ENCODE results near the gene CENPM. TPM values are rescaled to one million over a fixed set of nuclear protein-coding genes. Genes with fewer than 3 reads are reported as not detected.

Gene CENPM, protein sequence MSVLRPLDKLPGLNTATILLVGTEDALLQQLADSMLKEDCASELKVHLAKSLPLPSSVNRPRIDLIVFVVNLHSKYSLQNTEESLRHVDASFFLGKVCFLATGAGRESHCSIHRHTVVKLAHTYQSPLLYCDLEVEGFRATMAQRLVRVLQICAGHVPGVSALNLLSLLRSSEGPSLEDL
- polyA plus RNA-seq (ENCODE audit: insufficient read length in 4 of 4), result 10 to 100 TPM; 10.3 to 15.6 (median 11.6) TPM

DNA sequence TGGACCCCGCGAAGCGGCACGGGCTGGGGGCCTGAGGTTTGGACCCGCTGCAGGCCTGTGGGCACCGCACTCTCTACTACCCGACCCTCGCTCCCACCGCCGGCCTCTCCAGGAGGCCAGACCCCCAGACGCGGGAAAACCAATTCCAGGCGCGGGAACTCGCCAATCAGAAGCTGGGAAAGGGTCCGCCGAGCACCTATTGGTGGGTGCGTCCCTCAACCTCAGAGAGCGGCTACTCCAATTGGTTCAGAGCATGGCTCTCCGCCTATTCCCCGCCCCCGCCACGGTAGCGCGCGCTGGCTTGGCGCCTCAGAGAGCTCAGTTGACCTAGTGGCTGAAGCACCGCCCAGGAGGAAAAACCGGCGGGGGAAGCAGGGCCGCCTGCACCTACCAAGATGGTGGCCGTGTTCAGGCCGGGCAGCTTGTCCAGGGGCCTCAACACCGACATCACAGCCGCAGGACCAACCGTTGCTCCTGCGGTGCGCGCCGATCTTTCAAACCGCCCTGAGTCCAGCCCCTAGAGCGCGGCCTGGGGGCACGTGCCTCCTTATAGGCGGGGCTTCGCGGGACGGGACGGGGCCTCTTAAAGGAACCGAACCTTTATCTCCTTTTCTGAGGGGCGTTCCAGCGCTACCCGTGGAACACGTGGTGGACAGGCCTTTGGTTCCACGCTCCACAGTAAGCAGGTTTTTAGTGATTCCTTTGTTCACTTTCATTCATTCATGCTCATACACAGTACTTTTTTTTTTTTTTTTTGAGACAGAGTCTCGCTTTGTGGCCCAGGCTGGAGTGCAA lies at the start of gene CENPM:
Gene CENPM, minus strand, starts transcription at position 524 of the 795 bp plus-strand sequence. Its CDS starts 76 bp downstream, at position 448.
- DNase-seq (ENCODE audit: low read depth in 4 of 4, low spot score in 3 of 4), result peak; percentile 85 to 90 (median 88)

DNA sequence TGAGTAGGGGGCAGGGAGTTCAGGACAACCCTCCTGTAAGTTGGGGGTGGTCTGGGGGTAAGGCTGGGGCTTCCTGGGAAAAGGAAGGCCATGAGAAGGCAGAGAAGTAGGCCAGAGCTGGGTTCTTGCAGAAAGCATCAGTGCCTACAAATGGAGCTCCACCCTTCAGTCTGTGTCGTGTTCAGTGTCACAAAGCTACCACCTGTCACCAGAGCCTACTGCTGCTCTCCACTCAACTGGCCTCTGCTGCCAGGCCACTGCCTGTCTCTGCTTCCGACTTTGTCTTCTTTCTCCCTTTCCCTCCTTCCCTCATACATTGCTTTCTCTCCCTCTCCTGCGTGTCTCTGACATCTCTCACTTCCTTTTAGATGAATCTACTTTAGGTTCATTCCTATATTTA lies 48.3 kb upstream of the CENPM start:
- DNase-seq (ENCODE audit: low read depth in 4 of 4, low spot score in 3 of 4), result no peak

DNA sequence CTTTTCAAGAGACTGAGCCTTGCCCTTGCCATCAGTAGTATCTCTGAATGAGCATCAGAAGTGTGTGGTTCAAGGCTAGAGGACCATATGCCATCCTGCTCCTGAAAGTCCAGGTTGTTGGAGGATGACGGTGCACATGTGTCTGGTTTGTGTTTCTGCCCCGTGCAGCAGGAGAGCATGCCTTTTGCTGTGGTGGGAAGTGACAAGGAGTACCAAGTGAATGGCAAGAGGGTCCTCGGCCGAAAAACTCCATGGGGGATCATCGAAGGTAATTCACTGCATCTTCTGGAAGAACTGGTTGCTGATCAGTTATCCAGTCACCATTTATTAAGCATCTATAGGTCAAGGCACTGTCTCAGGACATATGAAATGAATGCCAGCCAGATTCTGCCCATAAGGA lies 45.5 kb upstream of the CENPM start:
- no peak for DNase-seq (ENCODE audit: low read depth in 4 of 4, low spot score in 3 of 4)

DNA sequence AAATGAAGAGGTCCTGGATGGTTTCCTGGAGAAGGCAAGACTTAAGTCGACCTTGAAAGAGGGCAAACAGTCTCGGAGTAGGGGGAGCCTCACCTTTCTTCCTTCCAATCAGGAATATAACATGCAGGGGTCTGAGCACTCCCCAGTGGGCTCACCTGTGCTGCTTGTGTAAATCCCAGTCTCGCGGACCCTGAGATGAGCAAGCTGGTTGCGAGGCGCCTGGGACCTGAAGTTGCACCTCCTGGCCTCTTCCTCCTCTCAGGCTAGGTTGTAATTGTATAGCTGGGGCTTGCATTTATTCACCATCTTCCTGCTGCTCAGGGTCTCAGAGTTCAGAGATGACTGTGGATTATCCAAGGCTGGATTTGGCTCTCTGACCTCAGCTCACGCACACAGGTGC lies 44.2 kb upstream of the CENPM start:
- DNase-seq (ENCODE audit: low read depth in 4 of 4, low spot score in 3 of 4), result no peak

DNA sequence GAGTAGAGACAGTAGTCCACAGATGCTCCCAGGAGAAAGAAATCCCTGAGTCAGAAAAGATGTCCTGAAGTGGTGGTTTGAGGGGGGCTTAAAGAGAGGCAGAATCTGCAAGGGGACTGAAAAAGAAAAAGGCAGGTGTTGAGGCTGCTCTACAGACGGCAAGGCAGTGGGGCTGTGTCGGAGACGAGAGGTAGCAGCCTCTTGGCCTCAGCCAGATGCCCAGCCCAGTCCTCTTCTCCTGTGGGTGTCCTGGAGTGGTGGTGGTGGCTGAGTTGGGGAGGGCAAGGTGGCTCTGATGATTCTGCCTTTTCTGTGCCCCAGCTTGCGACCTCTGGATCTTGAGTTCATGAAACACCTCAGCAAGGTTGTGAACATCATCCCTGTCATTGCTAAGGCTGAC lies 42.3 kb upstream of the CENPM start:
- no peak for DNase-seq (ENCODE audit: low read depth in 4 of 4, low spot score in 3 of 4)

DNA sequence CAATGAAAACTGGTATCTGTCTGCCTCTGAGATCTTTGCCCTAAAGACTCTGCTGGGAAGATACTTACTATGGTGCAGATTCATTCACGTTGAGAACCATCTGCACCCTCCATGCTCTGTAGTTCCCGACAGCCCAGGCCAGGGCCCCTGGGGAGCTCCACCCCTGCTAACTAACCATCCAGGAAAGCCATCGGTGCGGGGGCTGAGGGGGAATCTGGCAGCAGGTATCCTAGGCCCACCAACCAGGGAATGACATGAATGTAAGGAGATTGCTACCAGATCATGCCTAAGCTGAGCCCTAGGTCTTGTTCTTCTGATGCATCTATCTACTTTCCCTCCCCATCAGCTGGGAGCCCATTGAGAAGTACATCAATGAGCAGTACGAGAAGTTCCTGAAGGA lies 40.3 kb upstream of the CENPM start:
- no peak for DNase-seq (ENCODE audit: low read depth in 4 of 4, low spot score in 3 of 4)

DNA sequence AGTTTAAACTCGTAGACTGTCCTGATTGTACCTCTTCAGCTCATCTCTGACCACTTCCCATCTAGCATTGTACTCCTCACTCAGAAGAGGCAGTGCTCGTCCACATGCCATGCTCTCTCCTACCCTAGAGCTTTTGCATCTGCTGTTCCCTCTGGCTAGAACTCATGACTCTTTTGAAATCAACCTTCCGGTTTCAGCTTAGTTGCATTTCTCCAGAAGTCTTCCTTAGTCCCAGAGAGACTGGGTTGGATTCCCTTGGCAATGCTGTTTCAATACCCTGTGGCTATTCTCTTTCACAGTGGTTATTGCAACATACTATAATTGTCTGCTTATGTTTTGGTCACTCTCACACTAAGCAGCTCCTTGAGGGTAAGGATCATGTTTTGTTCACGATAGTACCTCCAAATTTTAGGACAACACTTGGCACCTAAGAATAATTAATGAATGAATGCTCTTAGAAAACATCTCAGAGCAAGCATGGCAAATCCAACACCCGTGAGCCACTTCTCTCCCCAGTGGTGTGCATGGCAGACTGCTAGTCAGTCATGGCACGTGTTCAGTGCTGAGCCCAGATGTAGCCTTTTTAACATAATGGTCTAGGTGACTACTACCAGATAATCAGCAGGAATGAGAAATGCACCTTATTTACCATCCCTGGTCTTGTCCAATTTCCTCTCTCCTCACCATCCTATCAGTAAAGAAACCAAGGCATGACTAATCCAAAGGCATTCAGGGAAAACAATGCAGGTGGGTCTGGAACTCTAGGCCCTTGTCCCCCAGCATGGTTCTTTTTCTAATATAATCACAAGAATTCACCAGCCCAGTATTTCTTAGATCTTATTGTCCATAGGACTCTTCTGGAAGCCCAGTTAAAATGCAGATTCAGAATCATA lies 36.8 kb upstream of the CENPM start:
- no peak for DNase-seq (ENCODE audit: low read depth in 4 of 4, low spot score in 3 of 4)

DNA sequence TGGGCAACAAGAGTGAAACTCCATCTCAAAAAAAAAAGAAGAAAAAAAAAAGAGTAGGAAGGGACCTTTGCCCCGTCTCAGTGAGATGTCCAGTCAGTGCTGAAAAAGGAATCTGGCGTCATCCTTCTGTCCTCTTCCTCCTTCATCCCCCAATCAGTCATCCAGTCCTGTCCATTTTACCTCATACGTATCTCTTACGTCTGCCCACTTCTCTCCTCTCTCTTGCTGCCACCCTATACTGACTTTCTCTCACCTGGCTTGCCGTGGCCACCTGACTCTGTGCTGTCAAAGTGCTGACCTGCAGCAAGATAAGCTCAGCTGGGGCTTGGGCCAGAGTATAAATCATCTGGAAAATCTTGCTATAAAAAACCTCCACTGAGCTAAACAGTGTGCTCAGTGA lies 35.9 kb upstream of the CENPM start:
- no peak for DNase-seq (ENCODE audit: low read depth in 4 of 4, low spot score in 3 of 4)

DNA sequence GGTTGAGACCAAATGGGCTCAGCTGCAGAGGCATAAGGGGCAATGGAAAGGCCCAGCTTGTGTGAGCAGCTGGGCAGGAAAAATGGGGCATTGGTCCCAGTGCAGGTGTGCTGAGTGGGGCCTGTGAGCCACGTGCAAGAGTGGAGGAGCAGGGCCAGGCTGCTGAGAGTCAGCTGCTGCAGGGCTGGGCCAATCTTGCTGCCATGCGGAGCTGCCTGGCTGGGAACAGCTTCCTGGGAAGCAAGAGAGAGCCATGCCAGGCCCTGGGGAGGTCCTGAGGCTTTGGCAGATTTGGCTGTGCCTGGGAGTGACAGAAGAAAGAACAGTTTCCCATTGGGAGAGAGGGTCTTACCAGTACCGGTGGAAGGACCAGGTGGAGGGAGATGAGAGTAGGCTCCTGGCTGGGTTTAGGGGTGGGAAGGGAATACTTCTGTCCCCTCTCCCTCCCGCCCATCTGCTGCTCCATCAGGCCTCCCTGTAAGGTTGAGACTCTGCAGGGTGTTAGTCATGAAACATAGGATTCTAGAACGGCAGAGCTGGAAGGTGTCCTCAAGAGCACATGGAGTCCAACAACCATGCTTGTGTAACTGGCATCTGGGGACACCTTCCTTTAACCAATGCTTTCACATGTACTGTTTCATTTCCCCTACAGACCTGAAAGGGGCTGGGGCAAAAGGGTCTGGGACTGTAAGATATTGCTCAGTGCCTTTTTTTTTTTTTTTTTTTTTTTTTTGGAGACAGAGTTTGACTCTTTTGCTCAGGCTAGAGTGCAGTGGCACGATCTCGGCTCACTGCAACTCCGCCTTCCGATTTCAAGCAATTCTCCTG lies 32.7 kb upstream of the CENPM start:
- no peak for DNase-seq (ENCODE audit: low read depth in 4 of 4, low spot score in 3 of 4)

DNA sequence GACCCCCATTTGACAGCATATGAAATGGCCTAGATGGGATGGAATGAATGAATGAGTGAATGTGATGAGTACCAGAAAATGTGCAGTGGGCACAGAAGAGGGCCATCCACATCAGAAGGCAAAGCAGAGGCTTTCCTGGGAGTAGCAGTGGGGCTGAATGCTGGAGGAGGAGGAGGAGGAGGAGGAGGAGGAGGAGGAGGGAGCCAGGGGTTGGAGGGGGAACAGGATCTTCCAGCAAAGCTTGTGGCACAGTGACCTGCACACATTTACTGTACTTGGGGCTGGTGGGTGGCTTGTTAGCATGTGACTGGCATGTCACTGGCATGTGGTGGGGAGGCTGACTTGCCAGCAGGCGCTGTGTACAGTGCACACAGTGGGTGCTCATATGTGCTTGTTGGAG lies 31.8 kb upstream of the CENPM start:
- DNase-seq (ENCODE audit: low read depth in 4 of 4, low spot score in 3 of 4), result no peak

DNA sequence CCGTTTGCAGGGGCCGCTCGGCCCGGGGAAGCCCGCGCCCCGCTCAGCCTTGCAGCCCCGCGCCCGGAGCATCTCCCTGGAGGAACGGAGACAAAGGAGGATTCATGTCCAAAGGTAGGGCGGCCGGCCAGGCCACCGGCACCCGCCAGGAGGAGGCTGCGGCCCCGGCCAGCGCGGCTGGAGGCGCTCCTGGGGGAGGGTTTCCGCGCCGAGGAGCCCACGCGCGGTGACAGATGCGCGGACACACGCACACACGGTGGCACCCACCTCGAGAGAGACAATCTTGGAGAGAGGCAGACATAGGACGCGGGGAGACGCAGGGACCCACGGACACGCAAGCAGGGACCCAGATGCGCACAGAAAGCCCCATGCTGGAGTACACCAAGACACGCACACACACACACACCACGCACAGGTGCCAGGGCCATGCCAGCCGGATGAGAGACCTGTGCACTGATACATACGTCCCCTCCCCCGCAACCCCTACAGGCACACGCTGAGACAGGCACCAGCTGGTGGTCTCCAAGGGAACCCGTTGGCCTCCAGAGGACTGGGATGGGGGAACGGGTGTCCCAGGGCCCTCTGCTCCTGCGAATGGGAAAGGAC lies 30.1 kb upstream of the CENPM start:
- DNase-seq (ENCODE audit: low read depth in 4 of 4, low spot score in 3 of 4), result peak in 1 of 4 donors; percentile 44

DNA sequence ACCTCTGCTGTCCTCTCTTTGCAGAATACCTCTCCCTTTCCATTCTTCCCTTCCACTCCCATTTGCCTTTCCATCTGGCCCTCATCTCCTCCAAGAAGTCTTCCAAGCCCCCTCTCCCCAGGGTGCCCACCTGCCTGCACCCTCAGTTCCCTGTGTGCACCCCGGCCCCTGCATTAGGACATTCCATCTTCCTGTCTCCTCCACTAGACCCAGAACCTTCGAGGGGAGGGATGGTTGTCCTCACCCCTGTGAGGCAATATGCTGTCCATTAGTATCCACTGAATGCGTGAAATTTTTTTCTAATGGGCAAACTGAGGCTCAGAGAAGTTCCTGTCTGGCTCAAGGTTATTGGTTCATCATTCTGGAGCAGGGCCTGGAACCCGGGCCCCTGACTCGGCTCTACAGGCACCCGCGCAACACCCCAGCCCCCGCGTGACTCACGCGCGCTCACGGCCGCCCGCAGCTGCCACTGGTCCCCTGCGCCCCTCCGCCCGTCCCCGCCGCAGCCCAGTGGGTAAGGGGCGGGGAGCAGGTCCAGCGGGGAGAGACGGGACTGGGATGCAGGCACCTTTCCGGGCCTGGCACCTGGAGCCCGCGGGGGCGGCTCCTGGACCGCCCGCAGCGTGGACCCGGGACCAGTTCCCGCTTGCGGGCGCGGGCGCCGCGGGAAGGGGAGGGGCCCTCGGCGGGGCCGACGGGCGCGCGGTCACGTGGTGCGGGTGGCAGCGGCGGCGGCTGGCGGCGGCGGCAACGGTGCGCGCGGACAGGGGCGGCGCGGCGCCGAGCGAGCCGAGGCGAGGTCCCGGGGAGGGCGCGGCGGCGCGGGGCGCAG lies 29.3 kb upstream of the CENPM start:
- no peak for DNase-seq (ENCODE audit: low read depth in 4 of 4, low spot score in 3 of 4)

DNA sequence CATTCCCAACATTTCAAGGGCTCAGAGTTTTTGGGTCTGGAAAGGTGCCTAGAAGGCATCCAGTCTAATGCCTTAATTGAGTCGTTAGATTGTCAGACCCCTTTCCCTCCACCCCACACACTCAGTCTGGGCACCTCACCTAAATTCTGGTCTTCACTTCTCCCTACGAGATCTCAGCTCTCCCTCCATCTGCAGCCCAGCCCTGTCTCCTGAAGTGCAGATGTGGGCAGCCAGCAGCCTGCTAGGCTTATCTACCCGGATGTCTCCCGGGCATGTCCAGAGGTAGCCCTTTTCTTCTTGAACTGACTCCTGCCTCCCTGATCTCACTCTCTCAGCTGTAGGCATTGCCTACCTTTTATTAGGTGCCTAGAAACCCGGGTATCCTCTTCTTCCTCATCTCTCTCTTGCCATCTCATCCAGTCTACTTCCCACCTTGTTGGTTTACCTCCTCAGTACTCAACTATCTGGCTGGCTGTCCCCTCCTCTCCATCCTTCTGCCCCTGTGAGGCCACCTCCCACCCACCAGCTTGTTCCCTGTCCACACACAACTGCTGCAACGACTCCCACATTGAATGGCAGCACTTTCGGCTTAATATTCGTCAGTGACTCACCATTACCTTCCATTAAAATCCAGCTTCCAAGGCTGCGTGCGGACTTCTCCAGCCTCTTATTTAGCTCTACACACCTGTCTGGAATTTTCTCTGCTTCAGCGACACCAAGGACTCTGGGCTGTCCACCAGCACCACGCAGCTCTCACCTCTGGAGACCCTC lies 28.5 kb upstream of the CENPM start:
- no peak for DNase-seq (ENCODE audit: low read depth in 4 of 4, low spot score in 3 of 4)

DNA sequence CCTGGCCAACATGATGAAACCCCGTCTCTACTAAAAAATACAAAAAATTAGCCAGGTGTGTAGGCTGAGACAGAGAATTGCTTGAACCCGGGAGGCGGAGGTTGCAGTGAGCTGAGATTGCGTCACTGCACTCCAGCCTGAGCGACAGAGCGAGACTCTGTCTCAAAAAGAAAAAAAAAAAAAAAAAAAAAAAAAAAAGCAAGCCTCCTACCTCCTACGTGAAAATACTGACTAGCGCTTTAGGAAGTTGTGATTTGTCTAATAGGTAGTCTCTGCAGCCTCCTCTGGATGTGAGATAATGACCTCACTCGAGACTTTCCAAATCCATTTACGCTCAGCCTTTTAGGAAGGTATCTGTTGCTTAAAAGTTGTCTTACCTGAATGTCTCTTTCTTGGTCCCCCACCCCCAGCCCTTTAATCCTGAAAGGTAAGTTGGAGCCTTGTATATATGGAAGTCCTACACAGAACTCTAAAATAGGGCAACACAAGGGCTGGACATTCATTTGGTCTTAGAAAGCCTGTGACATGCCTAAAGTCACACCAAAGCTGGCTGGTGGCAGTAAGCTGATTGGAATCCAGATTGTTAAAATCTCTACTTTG lies 27.8 kb upstream of the CENPM start:
- no peak for DNase-seq (ENCODE audit: low read depth in 4 of 4, low spot score in 3 of 4)

DNA sequence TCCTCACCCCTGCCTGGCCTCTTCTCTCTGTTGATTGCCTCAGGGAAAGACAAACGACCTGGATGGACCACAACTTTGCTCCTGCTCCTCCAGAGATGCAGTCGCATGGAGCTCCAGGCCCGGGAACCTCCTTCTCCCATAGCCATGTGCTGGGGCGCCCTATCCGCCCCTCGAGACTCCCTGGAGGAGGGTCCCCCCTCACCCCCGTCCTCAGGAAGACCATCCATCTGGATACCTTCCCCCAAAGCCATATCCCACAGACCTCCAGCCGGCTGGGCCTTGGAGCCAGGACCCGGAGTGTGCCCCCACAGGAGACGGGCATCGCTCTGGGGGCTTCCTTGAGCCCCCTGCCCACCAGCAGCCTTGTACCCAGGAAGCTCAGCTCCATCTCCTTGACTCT lies 24.5 kb upstream of the CENPM start:
- no peak for DNase-seq (ENCODE audit: low read depth in 4 of 4, low spot score in 3 of 4)

DNA sequence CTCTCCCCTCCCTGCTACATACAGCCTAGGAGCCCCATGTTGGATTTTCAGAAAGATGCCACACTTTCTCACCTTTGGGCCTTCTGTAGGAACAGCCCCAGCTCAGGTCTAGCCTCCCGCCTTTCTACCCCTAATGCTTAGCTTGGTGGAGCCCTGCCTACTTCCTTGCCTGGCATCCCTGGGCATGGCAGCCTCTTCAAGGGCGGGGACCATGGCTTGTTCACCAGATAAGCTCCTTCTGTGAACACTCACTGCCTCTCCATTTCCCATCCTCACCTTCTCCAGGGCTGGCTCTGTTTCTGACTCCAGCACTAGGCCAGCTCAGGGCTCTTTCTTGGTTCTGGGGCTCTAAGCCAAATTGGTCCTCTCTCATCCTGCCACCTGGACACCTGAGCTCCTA lies 23.6 kb upstream of the CENPM start:
- DNase-seq (ENCODE audit: low read depth in 4 of 4, low spot score in 3 of 4), result no peak

DNA sequence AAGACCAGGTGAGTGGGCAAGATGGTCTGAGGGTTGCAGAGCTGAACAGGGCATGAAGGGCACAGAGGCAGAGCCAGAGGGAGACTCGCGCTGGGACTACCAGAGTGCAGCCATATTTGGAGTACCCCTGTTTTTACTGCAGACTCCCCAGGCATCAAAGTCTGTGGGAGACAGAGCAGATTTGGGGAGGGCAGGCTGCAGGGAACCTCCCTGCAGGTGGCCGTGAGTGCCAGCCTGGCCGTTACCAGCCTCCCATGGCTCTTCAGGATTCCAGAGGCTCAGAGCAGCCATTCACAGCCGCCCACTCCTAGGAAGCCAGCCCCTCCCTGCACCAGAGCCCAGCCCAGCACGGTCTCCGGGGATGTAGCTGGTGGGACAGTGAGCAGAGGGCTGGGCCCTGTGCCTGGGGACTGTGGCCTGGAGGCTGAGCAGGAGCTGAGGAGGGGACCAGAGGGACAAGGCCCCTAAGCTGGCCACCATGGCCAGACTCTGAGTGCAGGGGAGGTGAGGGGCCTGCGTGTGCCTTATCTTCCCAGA lies 22.2 kb upstream of the CENPM start, which contains the start of gene SEPTIN3:
Gene SEPTIN3, plus strand, starts transcription at position 334 of the 537 bp plus-strand sequence. CDS start 2,050 bp downstream, outside the sequence.
- no peak for DNase-seq (ENCODE audit: low read depth in 4 of 4, low spot score in 3 of 4)

DNA sequence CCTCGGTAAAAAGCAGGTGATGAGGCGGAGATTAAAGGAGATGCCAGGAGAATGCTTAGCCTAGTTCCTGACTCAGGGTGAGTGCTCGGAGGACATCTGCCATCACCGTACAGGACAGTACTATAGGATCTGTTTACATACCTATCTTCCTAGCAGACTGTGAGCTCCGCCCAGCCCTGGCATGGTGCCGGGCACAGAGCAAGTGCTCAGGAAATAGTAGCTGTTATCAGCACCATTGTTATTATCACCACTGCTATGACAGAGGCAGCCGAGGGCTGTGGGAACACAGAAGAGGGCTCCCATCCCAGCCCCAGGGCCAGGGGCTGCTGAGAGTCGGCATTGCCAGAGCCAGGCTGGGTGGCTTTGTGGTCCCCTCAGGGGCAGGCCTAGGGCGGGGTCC lies 21.6 kb upstream of the CENPM start:
- DNase-seq (ENCODE audit: low read depth in 4 of 4, low spot score in 3 of 4), result no peak
